GM18517 (cell line): ENCODE measurements around the gene OR8H3.
"Not testable (repeated sequence)": the region's sequence is repeated elsewhere in the genome, so short reads cannot be mapped to it uniquely, and the experiment has no call there.

Source experiments
- ATAC-seq: cut with Tn5 transposase; IDR thresholded peaks from one replicate; pipeline ENCODE4 v1.9.1; 2021; ENCODE audit warnings: mild to moderate bottlenecking, moderate library complexity; ENCODE audit not compliant: unreplicated experiment

The OR8H3 gene

GRCh38 chr11:56122073-56122472 is at the start of gene OR8H3:
TSS of gene OR8H3 (plus strand) at chr11:56122373. CDS start at chr11:56122373, 0 bp downstream.
- no peak for ATAC-seq

GRCh38 chr11:56089697-56090096 is 32.5 kb upstream of the OR8H3 start:
- no peak for ATAC-seq

- no peak for ATAC-seq
Observed at GRCh38 chr11:56093008-56093407, 29.2 kb upstream of the OR8H3 start, which contains the start of gene OR8I2. TSS of gene OR8I2 (plus strand) at chr11:56093308. CDS start at chr11:56093308, 0 bp downstream.

GRCh38 chr11:56103210-56103737 is 18.9 kb upstream of the OR8H3 start, which contains the start of gene OR8H2:
TSS of gene OR8H2 (plus strand) at chr11:56103687. CDS start at chr11:56105043, 1,356 bp downstream.
- ATAC-seq = no peak

- no peak for ATAC-seq
Observed at GRCh38 chr11:56140151-56140661, 18.0 kb downstream of the OR8H3 start, which contains the start of gene OR8J3. TSS of gene OR8J3 (minus strand) at chr11:56140201. CDS start at chr11:56137718, 2,483 bp downstream.

- ATAC-seq = not testable (repeated sequence)
Observed at GRCh38 chr11:56143681-56144080, 21.5 kb downstream of the OR8H3 start.

- no peak for ATAC-seq
Observed at GRCh38 chr11:56151376-56151775, 29.2 kb downstream of the OR8H3 start.

GRCh38 chr11:56152333-56152732 is 30.2 kb downstream of the OR8H3 start:
- ATAC-seq = no peak

- ATAC-seq = no peak
Observed at GRCh38 chr11:56160217-56160616, 38.0 kb downstream of the OR8H3 start, which contains the start of gene OR8K5. TSS of gene OR8K5 (minus strand) at chr11:56160317. CDS start at chr11:56160317, 0 bp downstream.

GRCh38 chr11:56163804-56164203 is 41.6 kb downstream of the OR8H3 start:
- ATAC-seq = no peak

- no peak for ATAC-seq
Observed at GRCh38 chr11:56172256-56172830, 50.2 kb downstream of the OR8H3 start.
